Measurements from ENCODE around the gene TEX22.

TEX22 gene

DNA sequence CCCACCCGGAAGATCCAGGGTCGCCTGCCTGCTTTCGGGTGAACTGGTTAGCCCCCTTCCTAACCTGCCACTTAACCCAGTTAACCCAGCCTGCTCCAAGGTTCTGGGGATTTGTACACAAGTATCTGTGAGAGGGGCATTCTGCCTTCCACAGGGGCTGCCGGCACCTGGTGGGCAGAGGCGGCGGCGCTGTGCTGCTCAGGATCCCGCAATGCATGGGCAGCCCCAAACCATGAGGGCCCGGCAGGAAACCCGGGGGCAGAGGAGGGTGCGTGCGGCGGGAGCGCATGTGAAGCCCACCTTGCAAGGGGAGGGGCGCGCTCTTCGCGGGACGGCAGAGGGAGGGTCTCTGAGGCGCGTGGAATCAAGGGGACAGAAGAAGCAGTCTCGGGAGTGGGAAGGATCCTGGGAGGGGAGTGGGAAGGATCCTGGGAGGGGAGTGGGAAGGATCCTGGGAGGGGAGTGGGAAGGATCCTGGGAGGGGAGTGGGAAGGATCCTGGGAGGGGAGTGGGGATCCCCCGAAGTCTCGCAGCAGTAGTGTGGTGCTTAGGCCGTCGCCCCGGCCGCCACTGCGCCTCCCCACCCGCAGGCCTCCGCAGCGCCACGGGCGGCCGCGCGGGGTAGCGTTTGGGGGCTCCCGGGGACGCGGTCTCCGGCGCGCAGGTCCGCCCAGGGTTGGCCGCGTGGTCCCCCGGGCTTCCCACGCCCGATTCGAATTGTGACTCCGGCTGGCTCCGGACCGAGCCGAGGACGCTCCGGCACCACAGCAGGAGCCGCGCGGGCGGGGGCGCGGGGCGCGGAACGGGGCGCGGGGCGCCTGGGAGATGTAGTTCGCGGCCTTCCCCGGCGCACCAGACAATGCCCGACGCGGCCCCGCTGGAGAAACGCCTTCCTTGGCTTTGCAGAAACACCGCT lies 16.4 kb downstream of the TEX22 start:
- Histone ChIP-seq H2AFZ (ENCODE audit: low read length) (no peak overlapping the region), H3K4me2 (ENCODE audit: low read length) (peak overlapping the region; percentile 67), H3K27me3 (ENCODE audit: insufficient read depth, low read length) (peaks cover 27% of the 10 kb centered on the region; the same call in 1 of the 2 replicates), H3K9me3 (ENCODE audit: low read length) (no peaks in the 10 kb centered on the region), H4K20me1 (ENCODE audit: insufficient read depth, low read length) (no peaks in the 10 kb centered on the region), H3K79me2 (ENCODE audit: insufficient read depth, low read length) (no peaks in the 10 kb centered on the region), H3K27ac (ENCODE audit: low read depth, low read length, poor library complexity, severe bottlenecking) (no peak overlapping the region), H3K9ac (ENCODE audit: low read length) (peak overlapping the region; percentile 45; the same call in 1 of the 2 replicates), H3K9me2 (ENCODE audit: low read depth, low read length) (no peaks in the 10 kb centered on the region), H3F3A (ENCODE audit: insufficient read depth, low read length) (no peaks in the 10 kb centered on the region), H3K4me3 (ENCODE audit: low read depth, low read length, poor library complexity, severe bottlenecking) (peak overlapping the region; percentile 59), H3K36me3 (ENCODE audit: insufficient read depth, low read length) (no peaks in the 10 kb centered on the region), H3K4me1 (ENCODE audit: insufficient read depth, low read length, severe bottlenecking) (peaks cover 25% of the 10 kb centered on the region)
- TF ChIP-seq EZH2 (IDR thresholded peaks at IDR 0.05; ENCODE audit: borderline replicate concordance, low read length) (no peak), CTCF (IDR thresholded peaks at IDR 0.05; ENCODE audit: low read length) (peak; percentile 79)

DNA sequence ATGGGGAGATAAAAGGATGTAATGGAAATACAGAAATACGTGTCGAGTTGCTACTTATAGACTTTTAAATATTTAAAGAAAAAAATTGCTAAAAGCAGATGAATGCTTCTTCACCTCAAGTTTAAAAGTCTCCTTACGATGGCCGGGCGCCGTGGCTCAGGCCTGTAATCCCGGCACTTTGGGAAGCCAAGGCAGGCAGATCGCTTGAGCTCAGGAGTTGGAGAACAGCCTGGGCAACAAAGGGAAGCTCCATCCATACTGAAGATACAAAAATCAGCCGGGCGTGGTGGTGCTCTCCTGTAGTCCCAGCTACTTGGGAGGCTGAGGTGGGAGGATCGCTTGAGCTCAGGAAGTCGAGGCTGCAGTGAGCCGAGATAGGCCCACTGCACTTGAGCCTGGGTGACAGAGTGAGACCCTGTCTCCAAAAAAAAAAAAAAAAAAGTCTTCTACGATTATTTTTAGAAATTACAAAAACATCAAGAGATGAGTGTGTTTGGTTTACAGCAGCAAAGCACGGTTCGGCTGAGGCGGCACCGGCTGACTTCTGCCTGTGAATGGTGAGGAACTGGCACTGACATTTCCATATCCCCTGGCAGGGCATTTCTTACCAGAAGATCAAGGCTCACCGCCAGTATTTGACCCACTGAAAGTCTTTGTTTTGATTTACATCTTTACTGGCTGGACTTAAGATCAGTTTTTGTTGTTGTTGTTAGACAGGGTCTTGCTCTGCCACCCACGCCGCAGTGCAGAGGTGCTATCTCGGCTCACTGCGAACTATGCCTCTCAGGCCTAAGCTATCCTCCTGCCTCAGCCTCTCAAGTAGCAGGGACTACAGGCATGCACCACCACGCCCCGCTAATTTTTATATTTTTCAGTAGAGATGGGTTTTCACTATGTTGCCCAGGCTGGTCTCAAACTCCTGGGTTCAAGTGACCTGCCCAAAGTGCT lies 17.4 kb downstream of the TEX22 start:
- Histone ChIP-seq H2AFZ (ENCODE audit: low read length) (no peak overlapping the region), H3K36me3 (ENCODE audit: insufficient read depth, low read length) (no peaks in the 10 kb centered on the region)

More for the DNA sequence above, 17.4 kb downstream of the TEX22 start:
- H4K20me1 ChIP-seq (ENCODE audit: insufficient read depth, low read length) = no peaks in the 10 kb centered on the region
- no peaks in the 10 kb centered on the region for H3K9me3 ChIP-seq (ENCODE audit: low read length)
- H3K4me1 ChIP-seq (ENCODE audit: insufficient read depth, low read length, severe bottlenecking) = peaks cover 26% of the 10 kb centered on the region
- peak overlapping the region; percentile 67 for H3K4me2 ChIP-seq (ENCODE audit: low read length)
- peaks cover 6% of the 10 kb centered on the region for H3K79me2 ChIP-seq (ENCODE audit: insufficient read depth, low read length)
- no peak for TF ChIP-seq EZH2 (IDR thresholded peaks at IDR 0.05; ENCODE audit: borderline replicate concordance, low read length)
- TF ChIP-seq CTCF (IDR thresholded peaks at IDR 0.05; ENCODE audit: low read length) = no peak
- H3K9me2 ChIP-seq (ENCODE audit: low read depth, low read length) = no peaks in the 10 kb centered on the region
- peak overlapping the region; percentile 59 for H3K4me3 ChIP-seq (ENCODE audit: low read depth, low read length, poor library complexity, severe bottlenecking)
- H3K9ac ChIP-seq (ENCODE audit: low read length) = no peak overlapping the region
- no peak overlapping the region for H3K27ac ChIP-seq (ENCODE audit: low read depth, low read length, poor library complexity, severe bottlenecking)
- H3K27me3 ChIP-seq (ENCODE audit: insufficient read depth, low read length) = peaks cover 22% of the 10 kb centered on the region; the same call in 1 of the 2 replicates
- no peaks in the 10 kb centered on the region for H3F3A ChIP-seq (ENCODE audit: insufficient read depth, low read length)
